Measurements from ENCODE around the gene USP20.

USP20 gene

DNA sequence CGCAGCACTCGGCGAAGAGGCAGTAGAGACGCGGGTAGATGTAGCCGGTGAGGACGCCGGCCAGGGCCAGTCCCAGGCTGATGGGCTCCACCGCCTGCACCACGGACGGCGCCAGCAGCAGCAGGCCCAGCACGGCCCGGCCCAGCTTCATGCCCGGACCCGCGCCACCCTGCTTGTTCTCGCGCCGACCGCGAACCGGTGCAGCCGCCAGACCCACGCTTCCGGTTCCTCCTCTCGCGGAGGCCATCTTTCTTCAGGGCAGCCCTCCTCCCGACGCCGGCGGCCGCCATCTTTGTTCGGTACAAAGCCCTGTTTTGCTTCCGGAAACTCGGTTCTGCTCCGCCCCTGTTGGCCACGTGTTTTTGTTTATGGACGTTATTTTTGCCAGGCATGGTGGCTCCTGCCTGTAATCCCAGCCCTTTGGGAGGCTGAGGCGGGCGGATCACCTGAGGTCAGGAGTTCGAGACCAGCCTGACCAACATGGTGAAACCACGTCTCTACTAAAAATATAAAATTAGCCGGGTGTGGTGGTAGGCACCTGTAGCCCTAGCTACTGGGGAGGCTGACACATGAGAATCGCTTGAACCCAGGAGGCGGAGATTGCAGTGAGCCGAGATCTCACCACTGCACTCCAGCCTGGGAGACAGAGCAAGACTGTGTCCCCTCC, 11.2 kb upstream of the USP20 start, which contains the start of gene TOR1A:
TOR1A (minus strand) TSS at position 202 of the 667 bp plus-strand sequence; CDS start at position 151, 51 bp downstream.
- peak; percentile 88 for DNase-seq

DNA sequence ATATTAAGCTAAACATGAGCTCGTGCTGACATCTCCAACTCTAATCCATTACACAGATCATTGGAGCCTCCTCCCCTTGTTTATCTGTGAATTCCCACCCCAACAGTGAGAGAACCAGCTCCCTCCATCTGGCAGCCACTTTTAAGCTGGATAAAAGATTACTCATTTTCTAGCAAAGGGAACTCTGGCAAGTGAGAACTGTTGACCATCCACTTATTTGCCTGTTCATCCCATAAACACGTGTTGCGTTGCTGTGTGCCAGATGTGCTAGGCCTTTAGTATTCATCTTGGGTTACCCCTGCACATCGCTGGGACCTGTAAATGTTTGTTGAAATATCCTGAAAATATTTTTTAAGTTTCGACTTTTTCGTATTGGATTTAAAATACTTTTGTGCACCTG, 8.9 kb upstream of the USP20 start:
- DNase-seq: no peak

DNA sequence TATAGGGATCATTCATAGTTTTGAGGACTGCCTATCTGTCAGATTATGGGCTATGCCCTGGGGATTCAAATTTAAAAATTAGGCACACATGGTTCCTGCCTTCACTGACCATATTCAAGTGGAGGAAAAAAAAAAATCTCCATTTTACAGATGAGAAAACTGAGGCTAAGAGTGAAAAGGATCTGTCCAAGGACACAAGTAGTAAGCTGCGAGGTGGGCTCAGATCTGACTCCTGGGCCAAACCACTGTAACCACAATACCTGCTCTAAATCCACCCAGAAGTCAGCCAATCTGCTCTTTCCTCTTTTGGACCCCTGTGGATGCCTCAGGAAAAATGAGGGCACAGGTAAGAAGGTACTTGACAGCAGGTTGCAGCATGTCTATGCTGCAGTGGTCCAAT, 8.5 kb upstream of the USP20 start:
- DNase-seq: no peak

DNA sequence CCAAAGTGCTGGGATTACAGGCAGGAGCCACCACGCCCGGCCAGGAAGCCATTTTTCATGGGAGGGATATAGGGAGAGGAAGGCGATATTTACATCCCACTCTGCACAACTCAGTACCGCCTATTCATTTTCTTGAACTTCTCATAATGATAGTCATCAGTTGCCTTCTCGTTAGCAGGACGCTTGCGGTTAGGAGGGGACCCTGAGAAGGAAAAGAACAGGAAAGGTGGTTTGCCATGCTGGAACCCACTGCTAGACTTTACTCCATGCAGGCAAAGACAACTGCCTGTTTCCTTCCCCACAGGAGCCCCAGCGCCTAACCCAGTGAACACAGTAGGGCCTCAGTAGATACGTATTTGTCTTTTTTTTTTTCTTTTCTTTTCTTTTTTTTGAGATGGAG, 7.2 kb upstream of the USP20 start:
- no peak for DNase-seq

DNA sequence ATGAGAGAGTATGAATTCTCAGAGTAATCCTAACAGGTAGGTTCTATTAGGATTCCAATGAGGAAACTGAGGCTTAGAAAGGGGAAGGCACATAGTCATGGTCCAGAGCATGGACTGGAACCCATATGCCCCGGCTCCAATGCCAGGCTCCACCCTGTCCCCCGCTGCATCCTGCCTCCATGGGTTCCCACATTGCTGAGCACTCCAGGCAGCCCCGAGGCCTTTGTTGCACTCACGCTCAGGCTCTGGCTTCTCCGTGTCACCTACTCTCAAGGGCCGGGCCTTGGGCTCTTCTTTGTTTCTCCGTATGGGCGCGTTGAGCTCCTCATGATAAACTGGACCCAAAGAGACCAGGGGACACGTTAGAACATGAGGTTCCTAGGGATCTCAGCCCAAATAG, 6.3 kb upstream of the USP20 start:
- no peak for DNase-seq

DNA sequence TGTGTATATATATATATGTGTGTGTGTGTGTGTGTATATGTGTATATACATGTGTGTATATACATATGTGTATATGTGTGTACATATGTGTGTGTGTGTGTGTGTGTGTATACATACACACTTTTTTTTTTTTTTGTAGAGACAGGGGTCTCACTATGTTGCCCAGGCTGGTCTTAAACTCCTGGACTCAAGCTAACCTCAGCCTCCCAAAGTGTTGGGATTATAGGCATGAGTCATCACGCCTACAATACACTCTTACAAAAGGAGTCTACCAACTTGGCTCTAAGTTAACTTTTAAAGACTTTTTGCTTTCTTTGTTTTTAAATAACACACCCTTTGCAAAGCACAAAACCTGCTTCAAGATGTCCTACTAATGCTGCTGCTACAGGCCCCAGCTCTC, 2.3 kb upstream of the USP20 start:
- no peak for DNase-seq

DNA sequence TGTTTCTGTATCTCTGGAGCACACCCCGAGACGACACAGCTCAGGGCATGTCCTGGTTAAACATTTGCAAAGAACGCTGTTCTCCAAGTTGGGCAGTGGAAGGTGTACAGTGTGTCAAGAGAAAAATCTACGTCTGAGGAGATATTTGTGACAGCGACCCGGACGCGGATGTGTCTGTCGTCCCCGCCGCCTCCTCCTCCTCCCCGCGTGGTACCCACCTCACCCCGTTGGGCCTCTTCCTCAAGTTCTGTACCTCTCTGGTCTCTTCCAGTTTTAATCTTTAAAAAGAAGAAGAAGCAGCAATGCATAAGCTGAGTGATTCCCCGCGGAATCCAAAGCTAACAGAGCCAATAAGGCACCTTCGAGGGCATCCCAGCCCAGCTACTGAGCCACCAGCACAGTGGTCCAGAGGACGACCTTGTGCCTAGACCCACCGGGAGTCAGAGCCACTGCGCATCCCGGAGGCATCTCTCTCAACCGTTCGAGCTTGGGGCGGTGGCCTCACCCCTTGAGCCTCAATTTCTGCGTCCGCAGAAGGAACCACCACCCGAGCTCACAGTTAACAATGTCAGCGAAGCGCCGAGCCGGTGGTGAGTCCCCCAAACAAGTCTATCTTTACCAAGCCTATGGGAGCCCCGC, 650 bp upstream of the USP20 start:
- peak; percentile 31 for DNase-seq

DNA sequence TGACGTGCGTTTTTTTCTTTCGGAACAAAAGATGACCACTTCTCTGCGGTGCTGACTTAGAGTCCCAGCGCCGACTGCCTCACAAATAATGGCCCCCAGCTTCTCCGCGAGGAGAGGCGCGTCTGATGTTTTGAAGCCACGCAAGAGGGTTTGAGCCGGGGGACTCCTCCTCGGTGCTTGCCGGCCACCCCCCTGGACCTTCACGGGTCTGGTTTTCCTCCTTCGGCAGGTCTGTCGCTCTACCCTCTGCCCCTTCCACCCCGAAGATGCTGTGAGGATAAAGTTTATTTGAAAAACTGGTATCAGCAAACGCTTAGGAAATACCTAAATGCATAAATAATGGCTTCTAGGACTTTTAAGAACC, 584 bp downstream of the USP20 start:
- no peak for DNase-seq

DNA sequence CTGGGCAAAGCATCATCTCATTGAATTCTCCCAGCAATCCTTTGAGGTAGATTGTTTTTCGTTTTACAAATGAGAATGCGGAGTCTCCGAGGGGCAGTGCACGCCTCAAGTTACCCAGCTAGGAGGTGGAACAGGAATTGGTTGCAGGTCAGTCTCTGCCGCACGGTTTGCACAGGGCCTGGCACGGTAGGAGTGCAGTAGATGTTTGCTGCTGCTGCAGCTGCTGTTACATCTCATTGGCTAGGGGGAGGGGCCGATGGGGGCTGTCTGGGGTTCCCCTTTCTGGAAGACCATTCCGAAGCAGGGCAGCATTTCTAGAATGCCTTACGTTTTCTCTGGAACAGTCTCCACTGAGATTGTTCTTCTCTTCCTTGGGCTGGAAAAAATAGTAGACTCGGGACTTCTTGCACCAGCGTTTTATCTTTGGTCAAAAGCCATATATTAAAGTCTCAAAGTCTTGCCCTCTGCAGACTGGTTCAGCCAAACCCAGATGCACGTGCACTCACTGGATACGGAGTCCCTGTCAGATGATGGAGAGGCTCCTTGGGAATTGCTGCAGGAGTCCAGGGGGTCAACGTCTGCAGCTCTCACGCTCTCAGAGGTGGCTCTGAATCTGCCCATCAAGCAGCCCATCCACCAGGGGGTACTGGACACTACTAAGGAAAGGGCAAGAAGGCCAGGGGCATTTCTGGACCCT, 1.2 kb downstream of the USP20 start:
- no peak for DNase-seq

DNA sequence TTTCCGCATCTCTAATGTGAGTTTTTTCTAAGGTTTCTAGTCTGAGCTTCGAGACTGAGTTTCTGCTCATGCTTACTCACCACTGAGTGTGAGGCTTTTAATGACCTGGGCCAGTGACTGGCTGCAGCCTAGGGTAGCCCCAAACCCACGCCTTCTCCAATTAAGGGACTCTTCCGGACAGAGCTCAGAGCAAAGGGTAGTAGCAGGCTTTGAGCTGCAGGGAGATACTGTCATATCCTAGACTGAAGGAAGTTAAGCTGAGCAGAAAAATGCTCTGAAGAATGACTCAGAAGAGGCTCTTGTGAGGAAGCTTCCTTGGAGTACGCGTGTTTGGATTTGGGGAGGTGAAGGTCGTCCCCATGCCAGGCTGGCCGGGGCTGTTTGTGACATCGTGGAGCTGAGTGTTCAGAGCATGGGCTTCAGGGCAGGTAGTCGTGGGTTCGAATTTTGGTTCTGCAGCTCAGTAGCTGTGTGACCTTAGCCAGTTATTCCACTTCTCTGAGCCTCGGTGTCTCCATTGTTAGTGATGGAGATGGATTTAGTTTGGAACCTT, 3.5 kb downstream of the USP20 start:
- no peak for DNase-seq

DNA sequence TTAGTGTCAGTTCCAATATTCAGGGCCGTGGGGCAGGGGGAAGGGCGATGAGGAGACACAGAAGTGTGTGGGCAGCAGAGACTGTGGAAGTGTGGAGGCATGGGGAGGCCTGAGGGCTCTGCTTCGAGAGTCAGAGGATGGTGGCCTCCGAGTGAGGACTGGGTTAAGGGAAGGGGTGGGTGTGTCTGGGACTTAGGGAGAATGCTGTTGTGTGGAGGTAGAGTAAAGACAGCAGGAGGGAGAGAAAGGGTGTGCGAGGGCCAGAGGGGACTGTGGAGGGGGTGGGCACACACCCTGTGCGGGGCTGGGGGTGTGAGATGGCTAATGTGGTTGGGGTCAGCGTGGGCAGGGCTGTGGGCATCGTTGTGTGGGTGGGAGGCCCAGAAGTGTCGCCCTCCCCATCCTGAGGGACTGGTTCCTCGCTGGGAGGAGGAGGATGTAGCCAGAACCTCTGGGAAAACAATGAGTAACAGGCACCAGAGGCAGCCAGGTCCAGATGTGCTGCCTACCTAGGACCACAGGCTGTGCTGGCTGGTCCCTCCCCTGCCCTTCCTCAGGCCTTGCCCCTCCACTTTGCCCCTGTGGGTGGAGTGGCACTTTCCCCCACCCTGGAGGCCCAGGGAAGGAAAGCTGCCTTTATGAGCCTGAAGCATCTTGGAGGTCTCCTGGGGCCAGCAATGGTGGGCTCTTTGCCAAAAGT, 4.2 kb downstream of the USP20 start:
- no peak for DNase-seq

DNA sequence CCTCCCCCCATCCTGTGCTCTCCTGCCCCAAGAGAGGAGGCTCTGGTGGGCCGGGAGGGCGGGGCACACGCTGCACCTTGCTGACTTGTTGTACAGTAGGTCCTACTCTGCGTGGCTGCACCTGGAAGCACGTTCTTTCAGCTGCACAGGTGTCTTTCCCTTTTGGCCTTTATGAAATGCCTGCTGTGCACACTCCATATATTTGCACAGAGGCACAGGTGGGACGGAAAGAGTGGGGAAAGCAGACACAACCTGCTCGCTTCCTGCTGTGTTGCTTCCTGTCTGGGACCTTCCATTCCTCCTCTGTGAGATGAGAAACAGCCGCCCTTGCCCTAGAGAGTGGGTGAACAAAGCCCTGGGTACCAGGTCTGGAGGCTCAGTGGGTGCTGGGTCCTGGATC, 4.8 kb downstream of the USP20 start:
- no peak for DNase-seq

DNA sequence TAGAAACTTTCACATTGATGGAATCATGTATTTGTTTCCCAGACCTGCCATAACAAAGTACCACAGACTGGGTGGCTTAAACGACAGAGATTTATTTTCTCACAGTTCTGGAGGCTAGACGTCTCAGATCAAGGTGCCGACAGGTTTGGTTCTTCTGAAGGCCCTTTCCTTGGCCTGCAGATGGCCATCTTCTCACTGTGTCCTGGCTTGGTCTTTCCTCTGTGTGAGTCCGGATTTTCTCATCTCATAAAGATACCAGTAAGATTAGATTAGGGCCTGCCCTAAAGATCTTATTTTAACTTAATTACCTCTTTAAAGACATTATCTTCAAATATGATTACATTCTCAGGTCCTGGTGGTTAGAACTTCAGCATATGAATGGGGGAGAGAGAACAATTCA, 5.8 kb downstream of the USP20 start:
- no peak for DNase-seq

DNA sequence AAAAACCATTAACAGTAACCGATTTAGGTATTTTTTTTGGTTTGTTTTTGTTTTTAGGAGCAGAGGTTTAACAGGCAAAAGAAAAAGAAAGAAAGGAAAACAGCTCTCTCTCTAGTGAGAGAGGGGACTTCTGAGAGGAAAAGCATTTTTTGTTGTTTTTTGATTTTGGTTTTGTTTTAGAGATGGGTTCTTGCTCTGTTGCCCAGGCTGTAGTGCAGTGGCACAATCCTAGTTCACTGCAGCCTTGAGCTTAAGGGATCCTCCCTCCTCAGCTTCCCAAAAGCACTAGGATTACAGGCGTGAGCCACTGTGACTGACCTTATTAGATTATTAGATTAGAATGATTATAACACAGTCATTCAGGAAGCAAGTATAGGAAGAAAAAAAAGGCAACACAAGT, 10.1 kb downstream of the USP20 start:
- DNase-seq: no peak

DNA sequence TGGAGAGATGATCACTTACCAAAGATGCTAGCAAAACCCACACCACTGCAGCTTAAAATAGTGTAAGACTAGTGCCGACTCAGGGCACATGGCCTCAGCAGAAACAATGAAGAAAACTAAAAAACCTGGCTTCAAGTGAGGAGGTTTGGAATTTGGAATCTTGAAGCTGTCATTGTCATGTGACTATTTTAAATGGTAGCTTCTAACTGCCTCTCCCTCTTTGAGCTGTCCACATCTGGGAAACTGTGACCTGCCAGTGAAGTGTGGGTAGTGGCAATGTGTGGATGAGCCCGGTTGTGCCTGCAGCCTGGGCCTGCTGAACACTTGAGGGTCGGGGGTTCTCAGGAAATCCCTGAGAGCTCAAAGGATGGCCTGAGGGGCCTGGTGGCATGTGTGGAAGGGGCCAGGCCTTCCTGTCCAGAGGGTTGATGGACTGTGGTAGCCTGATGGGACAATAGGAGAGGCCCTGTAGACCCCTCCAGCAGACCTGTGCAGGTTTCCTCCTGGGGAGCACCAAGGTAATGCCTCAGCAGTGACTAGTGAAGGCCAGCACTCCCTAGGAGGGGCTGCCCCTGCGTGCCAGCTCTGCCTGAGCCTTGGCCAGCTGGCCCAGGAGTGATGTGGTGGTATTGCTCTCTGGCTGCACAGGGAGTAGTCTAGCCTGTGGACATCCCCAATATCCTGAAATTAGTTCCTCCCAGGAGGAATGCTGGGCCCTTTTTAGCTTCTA, 13.6 kb downstream of the USP20 start:
- DNase-seq: no peak

DNA sequence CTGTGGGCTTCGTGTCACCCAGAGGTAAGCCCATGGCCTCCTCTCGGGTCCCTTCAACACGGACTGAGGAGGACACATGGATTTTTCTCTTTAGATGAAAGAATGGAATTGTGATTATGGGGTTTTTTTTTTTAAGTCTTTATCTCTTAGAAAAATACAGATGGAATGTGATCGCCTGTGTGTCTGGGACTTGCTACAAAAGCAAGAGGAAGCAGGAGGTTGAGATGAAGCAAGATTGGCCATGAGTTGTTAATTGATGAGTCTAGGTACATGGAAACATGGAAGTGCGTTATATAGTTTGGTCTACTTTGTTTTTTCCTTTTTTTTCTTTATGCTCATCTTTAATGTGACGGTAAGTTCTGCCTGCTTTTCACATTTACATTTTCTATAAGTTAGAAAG, 14.6 kb downstream of the USP20 start:
- no peak for DNase-seq

DNA sequence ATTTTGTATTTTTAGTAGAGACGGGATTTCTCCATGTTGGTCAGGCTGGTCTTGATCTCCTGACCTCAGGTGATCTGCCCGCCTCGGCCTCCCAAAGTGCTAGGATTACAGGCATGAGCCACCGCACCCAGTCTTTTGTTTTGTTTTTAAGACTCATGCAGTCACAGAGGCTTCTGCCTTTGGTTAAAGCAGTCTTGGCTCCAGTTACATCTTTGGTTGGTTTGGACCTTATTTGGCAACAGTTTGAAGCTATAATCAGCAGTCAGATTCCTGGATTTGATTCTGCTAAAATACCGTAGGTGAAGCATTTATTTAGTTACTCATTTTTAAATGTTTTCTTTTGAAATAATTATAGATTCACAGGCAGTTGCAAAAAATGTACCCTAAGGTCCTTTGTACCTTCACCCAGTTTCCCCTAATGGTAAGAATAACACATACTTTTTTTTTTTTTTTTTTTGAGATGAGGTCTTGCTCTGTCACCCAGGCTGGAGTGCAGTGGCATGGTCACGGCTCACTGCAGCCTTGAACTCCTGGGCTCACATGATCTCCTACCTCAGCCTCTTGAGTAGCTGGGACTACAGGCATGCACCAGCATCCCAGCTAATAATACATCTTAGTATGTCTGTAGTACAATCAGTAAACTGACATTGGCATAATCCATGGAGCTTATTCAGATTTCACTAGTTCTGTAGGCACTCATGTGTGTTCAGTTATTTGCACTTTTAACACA, 15.7 kb downstream of the USP20 start:
- no peak for DNase-seq

DNA sequence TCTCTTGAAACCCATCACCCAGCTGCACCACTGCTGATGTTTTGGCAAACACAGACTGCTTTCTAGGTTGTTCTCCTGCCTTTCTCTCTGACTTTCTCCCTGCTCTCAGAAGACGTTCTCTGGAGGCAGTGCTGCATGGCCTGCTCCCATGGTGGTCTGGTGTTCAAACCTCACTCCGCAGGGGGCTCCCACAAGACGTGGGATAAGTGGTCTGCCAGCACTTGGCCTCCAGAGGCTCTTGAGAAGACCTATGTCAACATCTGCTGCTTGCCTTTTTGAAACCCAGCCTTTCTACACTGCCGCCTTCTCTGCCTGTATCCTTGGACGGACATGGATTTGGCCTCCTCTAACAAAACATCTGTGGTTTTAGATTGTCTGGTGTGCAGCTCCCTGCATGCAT, 16.6 kb downstream of the USP20 start:
- no peak for DNase-seq

DNA sequence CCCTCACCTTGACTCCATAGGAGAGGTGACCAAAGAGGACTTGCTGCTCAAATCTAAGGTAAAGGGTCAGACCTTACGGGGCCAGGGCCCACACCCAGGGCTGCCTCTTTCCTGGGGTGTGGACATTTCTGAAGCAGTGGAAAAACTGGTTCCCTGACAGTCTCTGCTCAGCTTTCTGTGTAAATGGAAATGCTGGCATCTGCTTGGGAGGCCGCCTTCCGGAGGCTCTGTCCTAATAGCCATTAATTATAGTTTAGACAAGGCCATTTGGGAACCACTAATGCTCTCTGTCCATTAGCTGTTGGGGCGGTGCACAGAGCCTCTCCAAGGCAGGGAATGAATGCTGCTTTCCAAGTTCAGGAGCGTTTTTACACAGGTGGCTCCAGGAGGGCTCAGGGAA, 17.3 kb downstream of the USP20 start:
- DNase-seq: no peak

DNA sequence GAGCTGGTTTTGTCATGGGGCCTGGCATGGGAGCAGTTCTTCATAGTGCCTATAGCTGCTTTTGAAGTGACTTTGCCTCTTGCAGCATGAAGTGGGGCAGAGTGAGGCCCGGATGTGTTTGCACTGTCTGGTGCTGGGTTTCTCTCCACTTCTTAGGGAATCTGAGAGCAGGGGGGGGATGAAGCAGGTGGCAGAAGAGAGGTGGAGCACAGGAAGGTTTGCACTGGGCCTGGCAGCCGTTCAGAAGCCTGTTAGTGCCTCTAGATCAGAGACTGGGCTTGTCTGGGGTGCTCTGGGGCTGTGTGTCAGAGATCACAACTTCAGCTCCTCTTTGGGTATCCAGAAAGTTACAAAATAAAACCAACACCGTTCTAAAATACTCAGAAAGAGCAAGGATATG, 18.4 kb downstream of the USP20 start:
- no peak for DNase-seq

DNA sequence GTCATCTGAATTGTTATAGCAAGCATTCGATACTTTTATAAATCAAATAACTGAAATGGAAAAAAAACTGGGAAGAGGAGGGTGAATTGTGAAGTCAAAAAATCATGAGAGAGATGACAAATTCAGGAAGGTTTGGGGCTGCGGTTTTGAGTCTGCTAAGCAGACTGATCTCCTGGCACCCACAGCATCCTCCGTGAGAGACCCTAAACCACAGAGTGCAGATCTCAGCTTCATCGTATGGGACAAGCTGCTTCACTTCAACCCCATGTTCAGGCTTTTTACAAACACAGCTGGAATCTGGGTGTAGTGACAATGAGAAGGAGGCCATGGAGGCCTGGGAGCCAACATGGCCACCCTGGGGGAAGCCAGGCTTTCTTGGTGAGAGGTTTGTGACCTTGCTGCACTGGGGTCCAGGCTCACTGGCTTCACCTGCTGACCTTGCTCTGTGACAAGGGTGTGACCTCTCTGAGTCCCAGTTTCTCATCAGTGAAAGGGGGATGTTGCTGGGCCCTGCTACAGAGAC, 19.4 kb downstream of the USP20 start:
- DNase-seq: no peak

DNA sequence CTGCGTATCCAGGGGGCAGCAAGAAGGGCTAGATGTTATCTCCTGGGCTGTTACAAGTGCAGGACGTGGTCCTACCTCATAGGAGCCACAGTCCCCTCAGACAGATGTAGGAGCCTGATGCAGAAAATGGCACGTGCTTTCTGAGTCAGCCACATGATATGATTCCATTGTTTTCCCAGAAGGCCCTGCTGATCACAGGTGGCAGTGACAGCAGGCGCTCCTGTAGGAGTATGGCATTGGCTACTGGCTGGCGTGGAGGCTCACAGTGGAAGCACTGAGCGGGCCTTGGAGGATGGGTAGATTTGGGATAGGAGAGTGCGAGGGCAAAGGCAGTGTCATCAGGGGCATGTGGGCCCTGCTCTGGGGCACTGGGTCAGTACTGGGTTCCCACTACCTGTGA, 21.9 kb downstream of the USP20 start:
- DNase-seq: no peak
